T47D (cell line): Measurements from ENCODE around the gene TOB2.
"Not testable (repeated sequence)": the region's sequence is repeated elsewhere in the genome, so short reads cannot be mapped to it uniquely, and the experiment has no call there.

Source experiments
- DNase-seq, 2 experiments: peaks; one replicate each; pipeline versions ENCODE4 v3.0.0 to v3.0.0-alpha.2; 2011 to 2012; ENCODE audit warnings: low read depth in 1 of 2, low spot score in 1 of 2
- JUND ChIP-seq: IDR thresholded peaks from 2 replicates; pipeline ENCODE4 v1.6.1; 2012; ENCODE audit warnings: low read depth
- in situ Hi-C: cut with HindIII; loops from 2 replicates; pipeline ENCODE4 v1.10.0; 2016; ENCODE audit warnings: low sequenced_read_pairs, low pct_unique_long_range_greater_than_20kb

Gene TOB2

GRCh38 chr22:41448189-41448808 is 1.7 kb upstream of the TOB2 start:
- no peak for TF ChIP-seq JUND
- in situ Hi-C loops = no loop called here
- DNase-seq = peak; percentile 69 to 99

- DNase-seq = peak in 1 of 2 experiments; percentile 62
- TF ChIP-seq JUND = no peak
- in situ Hi-C loops = no loop called here
Measured at GRCh38 chr22:41447435-41448188, 1.0 kb upstream of the TOB2 start.

- no peak for DNase-seq
- TF ChIP-seq JUND = no peak
- in situ Hi-C loops = no loop called here
Measured at GRCh38 chr22:41446057-41446501, 522 bp downstream of the TOB2 start.

- no peak for TF ChIP-seq JUND
- in situ Hi-C loops = no loop called here
- DNase-seq = peak in 1 of 2 experiments; percentile 46
Measured at GRCh38 chr22:41445129-41446056, 1.2 kb downstream of the TOB2 start.

- no peak for TF ChIP-seq JUND
- DNase-seq = peak; percentile 42 to 91
- in situ Hi-C loops = no loop called here
Measured at GRCh38 chr22:41444360-41445128, 2.1 kb downstream of the TOB2 start.

- no peak for DNase-seq
- in situ Hi-C loops = no loop called here
- no peak for TF ChIP-seq JUND
Measured at GRCh38 chr22:41442240-41442792, 4.3 kb downstream of the TOB2 start.

GRCh38 chr22:41440511-41440910 is 6.1 kb downstream of the TOB2 start:
- in situ Hi-C loops, DNase-seq: not testable (repeated sequence)

- no peak for TF ChIP-seq JUND
- DNase-seq = no peak
- in situ Hi-C loops = no loop called here
Measured at GRCh38 chr22:41437198-41437597, 9.4 kb downstream of the TOB2 start.

GRCh38 chr22:41436322-41437113 is 10.1 kb downstream of the TOB2 start:
- in situ Hi-C loops = no loop called here
- TF ChIP-seq JUND = no peak

GRCh38 chr22:41435560-41435959 is 11.0 kb downstream of the TOB2 start:
- no peak for TF ChIP-seq JUND
- DNase-seq = no peak
- in situ Hi-C loops = no loop called here

More at GRCh38 chr22:41436322-41437113, 10.1 kb downstream of the TOB2 start:
- DNase-seq = no peak

GRCh38 chr22:41434361-41435003 is 12.1 kb downstream of the TOB2 start:
- DNase-seq, in situ Hi-C loops: not testable (repeated sequence)

GRCh38 chr22:41433480-41433879 is 13.1 kb downstream of the TOB2 start:
- DNase-seq, in situ Hi-C loops: not testable (repeated sequence)
